Endodermal cell (in vitro differentiated cells): ENCODE measurements around the gene ITLN1. TPM values are rescaled to one million over a fixed set of nuclear protein-coding genes. Genes with fewer than 3 reads are reported as not detected.
"Not testable (repeated sequence)": the region's sequence is repeated elsewhere in the genome, so short reads cannot be mapped to it uniquely, and the experiment has no call there.

Source experiments
- DNase-seq: peaks from one replicate; pipeline ENCODE4 v3.0.0-alpha.2; 2017
- H3K27ac ChIP-seq: 2 replicates; pipeline ENCODE4 v1.5.1; 2013; ENCODE audit warnings: mild to moderate bottlenecking, low read depth, low read length, moderate library complexity
- H3K27me3 ChIP-seq: 2 replicates; pipeline ENCODE4 v1.6.1; 2013; ENCODE audit warnings: mild to moderate bottlenecking, low read length, moderate library complexity; ENCODE audit not compliant: insufficient read depth, control insufficient read depth, poor library complexity, severe bottlenecking
- H3K36me3 ChIP-seq: 2 replicates; pipeline ENCODE4 v1.7.0; 2013; ENCODE audit warnings: mild to moderate bottlenecking, low read length, moderate library complexity; ENCODE audit not compliant: control insufficient read depth, insufficient read depth
- H3K4me1 ChIP-seq: one replicate; pipeline ENCODE4 v1.7.0; 2013; ENCODE audit warnings: low read length; ENCODE audit not compliant: control insufficient read depth, insufficient read depth
- H3K4me3 ChIP-seq: 2 replicates; pipeline ENCODE4 v1.5.1; 2013; ENCODE audit warnings: mild to moderate bottlenecking, low read length, moderate library complexity
- H3K9ac ChIP-seq: 2 replicates; pipeline ENCODE4 v1.6.1; 2013; ENCODE audit warnings: mild to moderate bottlenecking, low read length, moderate library complexity; ENCODE audit not compliant: poor library complexity, severe bottlenecking; ENCODE audit errors: extremely low read depth
- H3K9me3 ChIP-seq: 2 replicates; pipeline ENCODE4 v1.6.1; 2013; ENCODE audit warnings: mild to moderate bottlenecking, low read length, moderate library complexity; ENCODE audit not compliant: control insufficient read depth
- H3K27ac Mint-ChIP-seq: 2 replicates; pipeline ENCODE4 v1.8.0; 2020; ENCODE audit warnings: mixed read lengths
- H3K27me3 Mint-ChIP-seq: 2 replicates; pipeline ENCODE4 v1.8.0; 2021; ENCODE audit warnings: mild to moderate bottlenecking, mixed read lengths; ENCODE audit not compliant: insufficient read depth
- H3K36me3 Mint-ChIP-seq: 2 replicates; pipeline ENCODE4 v1.8.0; 2020; ENCODE audit warnings: low read depth, mixed read lengths
- H3K4me1 Mint-ChIP-seq: 2 replicates; pipeline ENCODE4 v1.8.0; 2020; ENCODE audit warnings: mixed read lengths
- H3K4me3 Mint-ChIP-seq: 2 replicates; pipeline ENCODE4 v1.8.0; 2020; ENCODE audit warnings: mild to moderate bottlenecking, moderate library complexity, mixed read lengths
- H3K9me3 Mint-ChIP-seq: 2 replicates; pipeline ENCODE4 v1.8.0; 2020; ENCODE audit warnings: mild to moderate bottlenecking, mixed read lengths
- WGBS, 2 experiments: methylation state at CpG; one replicate each; pipeline versions ENCODE4 v1.1.5 to v1.1.7; 2013; ENCODE audit warnings: missing lambda C conversion rate in 2 of 2, mixed read lengths in 1 of 2; ENCODE audit not compliant: insufficient coverage in 1 of 2, insufficient read length in 1 of 2; 5-methylcytosine and 5-hydroxymethylcytosine counted together
- long read RNA-seq, 4 experiments: library from polyadenylated mRNA in 2 of 4; library from RNA in 1 of 4; library from capped mRNA in 1 of 4; stranded (forward) in 3 of 4; unstranded in 1 of 4; transcript quantifications; one replicate each; pipeline ENCODE4 v2.0.0, GENCODE V29; 2020 to 2021; ENCODE audit warnings: inconsistent platforms in 1 of 4
- polyA plus RNA-seq, 2 experiments: library from polyadenylated mRNA; stranded (reverse); fragments of 50-300 nt; gene quantifications; one replicate each; pipeline ENCODE4 v1.2.3, GENCODE V29; 2013
- total RNA-seq, 2 donors: library from RNA; stranded (reverse); fragmentation: NEBNext Ultra II Directional in 1 of 2; extraction: Animal tissue kit (Norgen Biotek cat#: 25700) in 1 of 2; gene quantifications; 2 replicates in 1 of 2; 3 replicates in 1 of 2; pipeline ENCODE4 v1.2.1, GENCODE V29; 2021
- TF ChIP-seq, protein P1 (sequence below): fragments of 200-600 bp; sonication (generic); conservative IDR thresholded peaks from 2 replicates; pipeline ENCODE4 v1.5.0; 2021; ENCODE audit warnings: antibody characterized with exemption, mild to moderate bottlenecking

ITLN1 gene
- under 1 TPM; 0.22 to 0.51 TPM for total RNA-seq
- not detected for polyA plus RNA-seq (2013, experiment 1 of 2)
- polyA plus RNA-seq (2013, experiment 2 of 2), result not detected
- long read RNA-seq, experiment 1, partial matches to known transcripts, result 0 of 1 reads
- long read RNA-seq, experiment 1, other reads (novel, unspliced or antisense), result 1 of 1 reads
- long read RNA-seq, experiment 2, result 0 reads
- long read RNA-seq, experiment 3, partial matches to known transcripts, result 1 of 1 reads
- long read RNA-seq, experiment 3, other reads (novel, unspliced or antisense), result 0 of 1 reads
- long read RNA-seq, experiment 4, result 0 reads

DNA sequence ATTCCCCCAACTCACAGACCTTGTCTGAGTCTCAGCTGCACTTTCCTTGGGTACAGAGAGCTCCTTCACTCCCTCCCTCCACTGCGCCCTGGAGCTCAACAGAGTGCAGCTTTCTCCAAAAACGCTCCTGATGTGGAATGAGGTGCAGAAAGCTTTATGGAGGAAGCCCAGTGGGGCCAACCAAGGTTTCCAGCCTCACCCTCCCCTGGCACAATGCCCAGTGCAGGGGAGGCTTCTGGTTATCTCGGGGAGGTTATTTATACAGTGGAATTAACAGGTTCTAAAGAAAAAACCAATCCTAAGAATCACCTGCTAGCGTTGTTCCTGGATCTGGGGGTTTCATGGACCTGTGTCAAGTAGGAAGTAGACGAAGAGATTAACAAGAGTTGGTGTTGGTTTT, at the start of gene ITLN1:
Gene ITLN1 (minus strand): TSS at position 139 of the 400 bp plus-strand sequence. CDS start 303 bp downstream, outside the sequence.
- Mint-ChIP-seq H3K4me1 (peaks cover 15% of the 10 kb centered on the region), H3K4me3 (no peak within 1 kb of the TSS)
- WGBS, 2 experiments, result 89 to 100% methylated on average over 1 to 5 of the region's 5 CpGs

DNA sequence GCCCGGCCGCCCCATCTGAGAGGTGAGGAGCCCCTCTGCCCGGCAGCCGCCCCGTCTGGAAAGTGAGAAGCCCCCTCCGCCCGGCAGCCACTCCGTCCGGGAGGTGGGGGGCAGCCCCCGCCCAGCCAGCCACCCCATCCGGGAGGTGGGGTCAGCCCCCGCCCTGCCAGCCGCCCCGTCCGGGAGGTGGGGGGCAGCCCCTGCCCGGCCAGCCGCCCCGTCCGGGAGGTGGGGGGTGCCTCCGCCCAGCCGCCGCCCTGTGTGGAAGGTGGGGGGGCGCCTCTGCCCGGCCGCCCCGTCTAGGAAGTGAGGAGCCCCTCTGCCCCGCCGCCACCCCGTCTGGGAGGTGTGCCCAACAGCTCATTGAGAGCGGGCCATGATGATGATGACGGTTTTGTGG, 48.3 kb upstream of the ITLN1 start:
- H3K9me3 Mint-ChIP-seq, result peaks cover 48% of the 10 kb centered on the region
- H3K4me3 Mint-ChIP-seq, H3K27me3 Mint-ChIP-seq, H3K36me3 ChIP-seq, DNase-seq, H3K4me1 Mint-ChIP-seq, H3K9ac ChIP-seq, H3K27me3 ChIP-seq, H3K4me1 ChIP-seq, H3K36me3 Mint-ChIP-seq, H3K27ac ChIP-seq, H3K27ac Mint-ChIP-seq, H3K4me3 ChIP-seq: not testable (repeated sequence)
- H3K9me3 ChIP-seq, result peaks cover 15% of the 10 kb centered on the region
- 97 to 98% methylated on average over 11 to 31 of the region's 31 CpGs for WGBS, 2 experiments

More for the DNA sequence above, at the start of gene ITLN1:
- Histone ChIP-seq H3K36me3 (no peaks in the 10 kb centered on the region), H3K9me3 (no peaks in the 10 kb centered on the region), H3K27me3 (no peaks in the 10 kb centered on the region), H3K27ac (no peak within 1 kb of the TSS), H3K4me1 (no peaks in the 10 kb centered on the region), H3K4me3 (no peak within 1 kb of the TSS), H3K9ac (no peak within 1 kb of the TSS)
- H3K36me3 Mint-ChIP-seq, result no peaks in the 10 kb centered on the region
- no peak for DNase-seq
- H3K27ac Mint-ChIP-seq, result no peak within 1 kb of the TSS
- no peaks in the 10 kb centered on the region for H3K9me3 Mint-ChIP-seq
- no peaks in the 10 kb centered on the region for H3K27me3 Mint-ChIP-seq
- TF ChIP-seq, protein P1, sequence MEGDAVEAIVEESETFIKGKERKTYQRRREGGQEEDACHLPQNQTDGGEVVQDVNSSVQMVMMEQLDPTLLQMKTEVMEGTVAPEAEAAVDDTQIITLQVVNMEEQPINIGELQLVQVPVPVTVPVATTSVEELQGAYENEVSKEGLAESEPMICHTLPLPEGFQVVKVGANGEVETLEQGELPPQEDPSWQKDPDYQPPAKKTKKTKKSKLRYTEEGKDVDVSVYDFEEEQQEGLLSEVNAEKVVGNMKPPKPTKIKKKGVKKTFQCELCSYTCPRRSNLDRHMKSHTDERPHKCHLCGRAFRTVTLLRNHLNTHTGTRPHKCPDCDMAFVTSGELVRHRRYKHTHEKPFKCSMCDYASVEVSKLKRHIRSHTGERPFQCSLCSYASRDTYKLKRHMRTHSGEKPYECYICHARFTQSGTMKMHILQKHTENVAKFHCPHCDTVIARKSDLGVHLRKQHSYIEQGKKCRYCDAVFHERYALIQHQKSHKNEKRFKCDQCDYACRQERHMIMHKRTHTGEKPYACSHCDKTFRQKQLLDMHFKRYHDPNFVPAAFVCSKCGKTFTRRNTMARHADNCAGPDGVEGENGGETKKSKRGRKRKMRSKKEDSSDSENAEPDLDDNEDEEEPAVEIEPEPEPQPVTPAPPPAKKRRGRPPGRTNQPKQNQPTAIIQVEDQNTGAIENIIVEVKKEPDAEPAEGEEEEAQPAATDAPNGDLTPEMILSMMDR, result no peak

- peaks cover 58% of the 10 kb centered on the region for H3K9me3 ChIP-seq
- Mint-ChIP-seq H3K4me1 (no peaks in the 10 kb centered on the region), H3K36me3 (peaks cover 10% of the 10 kb centered on the region), H3K27me3 (peaks cover 5% of the 10 kb centered on the region), H3K4me3 (no peak overlapping the region), H3K9me3 (peaks cover 73% of the 10 kb centered on the region), H3K27ac (no peak overlapping the region)
- DNase-seq, result no peak
- no peaks in the 10 kb centered on the region for H3K27me3 ChIP-seq
- no peaks in the 10 kb centered on the region for H3K36me3 ChIP-seq
- no peaks in the 10 kb centered on the region for H3K4me1 ChIP-seq
- H3K27ac ChIP-seq, result no peak overlapping the region
- TF ChIP-seq, protein P1, result no peak
- no peak overlapping the region for H3K4me3 ChIP-seq
- 79 to 85% methylated on average over 5 of the region's 5 CpGs for WGBS, 2 experiments
- H3K9ac ChIP-seq, result no peak overlapping the region
Observed at GRCh38 chr1:160925652-160926244, 40.8 kb upstream of the ITLN1 start.
